Smooth muscle cell of the brain vasculature (primary cell): Measurements from ENCODE around the gene DYNLT2B.
"Not testable (repeated sequence)": the region's sequence is repeated elsewhere in the genome, so short reads cannot be mapped to it uniquely, and the experiment has no call there.

Experiments used
- DNase-seq: peaks from one replicate; pipeline ENCODE4 v3.0.0-alpha.2; 2012; ENCODE audit warnings: low read depth, low spot score

Gene DYNLT2B

GRCh38 chr3:196272826-196273225, 45.2 kb downstream of the DYNLT2B start:
- DNase-seq: no peak

- no peak for DNase-seq
Measured at GRCh38 chr3:196270499-196270898, 47.5 kb downstream of the DYNLT2B start.

- DNase-seq: peak; percentile 65
Measured at GRCh38 chr3:196268284-196269163, 49.5 kb downstream of the DYNLT2B start.

- DNase-seq: no peak
Measured at GRCh38 chr3:196263819-196264218, 54.2 kb downstream of the DYNLT2B start.

GRCh38 chr3:196260784-196261183, 57.3 kb downstream of the DYNLT2B start:
- no peak for DNase-seq

- no peak for DNase-seq
Measured at GRCh38 chr3:196255776-196256175, 62.3 kb downstream of the DYNLT2B start.

GRCh38 chr3:196254376-196255283, 63.4 kb downstream of the DYNLT2B start:
- no peak for DNase-seq

GRCh38 chr3:196251918-196252317, 66.1 kb downstream of the DYNLT2B start:
- DNase-seq: no peak

GRCh38 chr3:196246612-196247308, 71.3 kb downstream of the DYNLT2B start:
- no peak for DNase-seq

- DNase-seq: not testable (repeated sequence)
Measured at GRCh38 chr3:196244166-196244565, 73.9 kb downstream of the DYNLT2B start.

- DNase-seq: no peak
Measured at GRCh38 chr3:196241704-196242103, 76.3 kb downstream of the DYNLT2B start.
